Activated T-cell treated with anti-CD3 and anti-CD28 coated beads for 4 hours (primary cell): Measurements from ENCODE around the gene MOG.
"Not testable (repeated sequence)": the region's sequence is repeated elsewhere in the genome, so short reads cannot be mapped to it uniquely, and the experiment has no call there.

ENCODE experiments used
- DNase-seq: peaks from one replicate; pipeline ENCODE4 v3.0.0-alpha.2; 2020

MOG gene

GRCh38 chr6:29641430-29642148 is 15.3 kb upstream of the MOG start:
- no peak for DNase-seq

GRCh38 chr6:29647927-29648642 is 8.8 kb upstream of the MOG start:
- DNase-seq: no peak

DNA sequence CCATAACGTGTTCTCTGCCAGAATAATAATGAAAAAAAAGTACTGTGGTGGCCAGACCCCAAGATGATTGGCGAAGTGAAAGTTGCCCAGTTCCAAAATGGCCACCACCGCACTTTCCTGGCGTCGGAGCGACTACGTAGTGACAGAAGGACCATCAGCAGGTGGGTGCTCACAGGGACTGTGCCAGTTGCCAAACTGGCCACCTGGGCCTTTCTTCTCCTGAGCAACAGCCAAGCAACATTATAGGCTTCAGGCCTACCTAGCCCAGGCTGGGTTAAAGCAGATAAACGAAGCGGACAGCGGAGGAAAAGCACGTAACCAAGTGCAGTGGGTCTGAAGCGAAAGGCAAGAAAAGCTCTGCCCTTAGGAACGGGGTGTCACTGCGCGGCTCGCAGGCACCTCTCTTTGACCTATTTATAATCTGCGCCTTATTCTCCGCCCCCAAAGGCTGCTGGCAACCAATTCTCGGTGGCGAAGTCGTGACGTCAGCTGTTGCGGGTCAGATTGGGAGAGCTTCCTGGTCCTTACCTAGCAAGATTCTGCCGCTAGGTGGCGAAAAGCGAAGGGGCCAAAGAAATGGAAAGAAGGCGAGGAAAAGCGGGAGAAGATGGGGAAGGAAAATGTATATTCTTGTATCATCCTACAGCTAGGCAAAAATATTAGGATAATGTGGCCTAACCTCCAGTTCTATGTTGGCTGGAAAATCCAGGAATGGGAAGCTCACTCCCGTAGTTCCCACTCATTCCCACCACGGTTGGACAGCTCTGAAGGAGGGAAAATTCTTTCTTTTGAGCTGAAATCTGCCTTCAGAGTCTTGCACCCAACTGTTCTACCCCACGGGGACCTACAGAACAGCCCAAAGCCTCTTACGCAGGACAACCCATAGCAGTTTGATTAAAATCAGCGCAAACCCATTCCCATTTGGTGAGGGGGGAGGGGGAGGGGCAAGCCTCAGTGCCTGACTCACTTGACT is 6.9 kb upstream of the MOG start:
- DNase-seq: peak; percentile 99

DNA sequence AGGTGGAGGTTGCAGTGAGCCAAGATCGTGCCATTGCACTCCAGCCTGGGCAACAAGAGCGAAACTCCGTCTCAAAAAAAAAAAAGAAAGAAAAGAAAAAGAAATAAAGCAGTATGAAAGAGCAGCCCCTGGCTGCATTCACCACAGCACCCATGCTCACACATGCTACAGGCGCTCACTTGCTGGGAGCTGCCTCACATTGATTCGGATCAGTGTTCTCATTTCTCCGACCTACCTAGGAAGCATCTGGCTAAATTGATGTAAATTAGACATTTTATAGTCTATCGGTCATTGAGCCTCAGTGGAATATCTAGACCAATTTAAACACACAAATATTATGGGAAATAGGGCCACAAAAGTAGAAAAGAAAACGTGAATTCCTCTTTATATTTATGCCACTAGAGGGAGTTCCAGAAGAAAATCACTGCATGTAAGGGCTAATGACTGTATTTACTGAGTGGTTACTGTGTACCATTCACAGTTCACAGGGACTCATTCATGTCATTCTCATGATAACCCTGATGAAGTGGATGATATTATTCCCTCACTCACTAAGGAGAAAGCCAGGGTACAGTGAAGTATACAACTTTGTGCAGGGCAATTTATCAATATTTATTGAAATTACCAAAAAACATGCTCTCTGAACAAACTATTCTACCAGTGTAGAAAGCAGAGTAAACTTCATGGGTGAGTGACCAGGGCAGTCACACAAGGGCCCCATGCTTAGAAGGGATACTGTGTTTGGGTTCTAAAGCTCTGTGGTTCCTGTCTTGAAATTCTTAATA is 5.3 kb upstream of the MOG start:
- no peak for DNase-seq

DNA sequence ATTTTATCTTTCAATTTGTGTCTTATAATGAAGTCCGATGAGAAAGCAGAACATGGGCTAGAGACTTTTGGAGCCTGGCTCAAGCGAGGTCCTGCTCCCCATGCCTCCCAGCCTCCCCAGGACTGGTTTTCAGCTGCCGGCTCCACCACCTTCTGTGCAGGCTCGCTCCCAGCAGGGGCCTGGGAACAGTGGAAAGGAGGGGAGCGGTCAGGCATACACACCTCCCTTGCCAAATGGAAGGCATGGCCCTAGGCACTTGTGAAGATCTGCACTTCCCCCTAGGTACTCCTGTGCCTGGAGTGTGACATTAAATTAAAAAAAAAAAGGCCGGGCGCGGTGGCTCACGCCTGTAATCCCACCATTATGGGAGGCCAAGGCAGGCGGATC is 4.7 kb upstream of the MOG start:
- DNase-seq: no peak

DNA sequence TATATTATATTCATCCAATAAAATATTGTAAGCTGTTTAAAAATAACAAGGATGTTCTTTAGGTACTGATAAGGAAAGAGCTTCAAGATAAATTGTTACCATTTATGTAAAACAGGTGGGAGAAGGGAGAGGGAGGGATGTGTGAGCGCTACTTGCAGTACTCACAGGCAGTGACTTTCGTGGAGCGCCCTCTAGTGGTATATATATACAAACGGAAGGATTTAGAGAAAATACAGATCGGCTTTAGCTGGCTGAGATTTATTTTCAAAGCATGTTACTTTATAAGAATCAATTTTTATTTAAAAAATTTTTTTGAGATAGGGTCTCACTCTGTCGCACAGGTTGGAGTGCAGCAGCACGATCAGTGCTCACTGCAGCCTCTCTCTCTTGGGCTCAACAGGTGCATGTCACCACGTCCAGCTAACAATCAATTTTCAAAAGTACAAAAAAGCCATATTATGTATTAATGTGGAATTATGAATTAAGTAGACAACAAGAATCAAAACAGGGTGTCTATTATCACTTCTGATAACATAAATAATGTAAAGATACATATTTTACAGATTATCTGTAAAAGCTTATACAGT is 3.3 kb upstream of the MOG start:
- peak; percentile 23 for DNase-seq

GRCh38 chr6:29655658-29656057 is 1.2 kb upstream of the MOG start:
- no peak for DNase-seq

- DNase-seq: no peak
These were observed 735 bp upstream of the MOG start for GRCh38 chr6:29656157-29656556.

- DNase-seq: no peak
These were observed 4.2 kb downstream of the MOG start for GRCh38 chr6:29661071-29661470.

- DNase-seq: not testable (repeated sequence)
These were observed 4.7 kb downstream of the MOG start for GRCh38 chr6:29661502-29662141.

- DNase-seq: no peak
These were observed 6.6 kb downstream of the MOG start for GRCh38 chr6:29663300-29664042.

- DNase-seq: no peak
These were observed 9.3 kb downstream of the MOG start for GRCh38 chr6:29665942-29666825.

- no peak for DNase-seq
These were observed 9.9 kb downstream of the MOG start for GRCh38 chr6:29666826-29667130.

- no peak for DNase-seq
These were observed 10.3 kb downstream of the MOG start for GRCh38 chr6:29667158-29667557.

DNA sequence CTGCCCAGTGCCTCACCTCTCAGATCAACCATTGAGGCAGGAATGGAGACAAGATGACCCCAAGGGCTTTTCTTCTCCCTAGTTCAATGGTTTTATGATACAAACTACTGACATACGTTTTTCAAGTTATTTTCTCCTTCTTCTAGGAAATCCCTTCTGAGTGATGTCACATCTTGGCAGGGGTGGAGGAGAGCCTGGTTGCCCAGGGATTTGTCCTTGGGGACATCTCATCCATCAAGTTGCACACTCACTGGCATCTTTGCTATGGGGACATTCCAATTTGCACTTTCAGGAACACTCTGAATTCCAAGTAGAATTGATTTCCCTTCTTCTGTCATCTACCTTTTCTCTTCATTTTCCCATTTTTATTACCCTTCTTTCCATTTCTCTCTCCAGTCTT is 14.1 kb downstream of the MOG start:
- no peak for DNase-seq

DNA sequence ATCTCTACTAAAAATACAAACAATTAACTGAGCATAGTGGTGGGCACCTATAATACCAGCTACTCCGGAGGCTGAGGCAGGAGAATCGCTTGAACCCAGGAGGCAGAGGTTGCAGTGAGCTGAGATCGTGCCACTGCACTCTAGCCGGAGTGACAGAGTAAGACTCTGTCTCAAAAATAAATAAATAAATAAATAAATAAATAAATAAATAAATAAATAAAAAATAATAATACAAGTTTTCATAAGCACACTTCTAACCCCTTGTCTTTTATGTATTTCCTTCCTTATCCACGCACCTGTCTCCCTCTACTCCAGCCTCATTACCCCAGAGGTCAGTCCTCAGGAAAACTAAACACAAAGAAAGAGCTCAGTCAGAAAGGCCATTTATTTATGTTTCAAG is 15.2 kb downstream of the MOG start:
- not testable (repeated sequence) for DNase-seq

- DNase-seq: no peak
These were observed 16.3 kb downstream of the MOG start for GRCh38 chr6:29673161-29673560.

DNA sequence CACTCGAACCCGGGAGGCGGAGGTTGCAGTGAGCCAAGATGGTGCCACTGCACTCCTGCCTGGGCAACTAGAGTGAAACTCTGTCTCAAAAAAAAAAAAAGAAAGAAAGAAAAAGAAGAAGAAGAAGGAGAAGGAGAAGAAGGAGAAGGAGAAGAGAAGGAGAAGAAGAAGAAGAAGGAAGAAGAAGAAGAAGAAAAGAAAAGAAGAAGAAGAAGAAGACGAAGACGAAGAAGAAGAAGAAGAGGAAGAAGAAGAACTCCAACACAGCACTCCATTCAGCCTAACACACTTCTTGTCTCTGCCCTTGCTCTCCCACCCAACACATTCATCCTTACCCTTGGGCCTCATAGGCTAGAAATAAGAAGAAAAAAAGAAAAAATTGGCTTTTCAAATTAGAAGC is 17.1 kb downstream of the MOG start:
- no peak for DNase-seq

GRCh38 chr6:29675561-29675960 is 18.7 kb downstream of the MOG start:
- DNase-seq: no peak

DNA sequence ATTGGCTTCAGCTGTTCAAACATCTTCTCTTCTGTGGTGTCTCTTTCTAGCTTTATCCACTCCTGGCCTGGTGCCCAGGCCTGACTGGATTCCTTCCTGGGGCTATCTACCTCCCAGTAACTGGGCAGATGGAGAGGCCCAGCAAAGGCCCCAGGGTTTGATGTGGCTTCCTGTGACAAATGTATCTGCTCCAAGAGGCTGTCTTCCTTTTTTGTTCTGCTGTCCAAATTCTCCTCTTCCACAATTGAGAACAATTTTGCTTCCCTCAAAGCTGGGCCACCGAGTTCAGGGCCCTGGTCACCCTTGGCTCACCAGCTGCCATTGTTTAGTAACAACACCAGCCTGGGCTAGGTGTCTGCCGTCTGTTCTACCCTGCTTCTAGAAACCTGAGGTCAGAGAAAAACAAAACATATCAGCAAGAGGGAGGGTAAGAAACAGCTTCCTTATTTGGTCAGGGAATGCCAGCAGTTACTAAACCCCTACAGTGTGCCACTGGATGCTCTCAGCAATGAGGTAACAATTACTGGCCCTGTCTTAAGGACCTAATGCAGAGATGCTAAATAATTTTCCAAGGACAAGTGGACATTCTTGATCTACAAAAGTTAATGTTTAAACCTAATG is 20.2 kb downstream of the MOG start:
- DNase-seq: no peak
